Lower leg skin (tissue), 4 donors: Measurements from ENCODE around the gene ANAPC2. TPM values are rescaled to one million over a fixed set of nuclear protein-coding genes. Genes with fewer than 3 reads are reported as not detected.

Experiments
- DNase-seq, 2 donors: peaks; one replicate each; pipeline ENCODE4 v3.0.0-alpha.2; 2019; ENCODE audit warnings: low spot score in 2 of 2
- H3K4me3 ChIP-seq: fragments of 200-600 bp; sonication (generic); 2 replicates; pipeline ENCODE4 v1.5.1; 2017; ENCODE audit warnings: mild to moderate bottlenecking, low read depth; ENCODE audit not compliant: poor library complexity, severe bottlenecking
- CTCF ChIP-seq, 3 donors: fragments of 450-650 bp; IDR thresholded peaks; one replicate each; pipeline ENCODE4 v1.5.1; 2016; ENCODE audit warnings: antibody characterized with exemption in 3 of 3, mild to moderate bottlenecking in 3 of 3, moderate library complexity in 2 of 3
- POLR2A ChIP-seq, 2 donors: fragments of 450-650 bp; IDR thresholded peaks; one replicate each; pipeline ENCODE4 v1.6.1; 2016 to 2017; ENCODE audit warnings: antibody characterized with exemption in 2 of 2, mild to moderate bottlenecking in 1 of 2, moderate library complexity in 1 of 2
- WGBS, 2 donors: methylation state at CpG; one replicate each; pipeline ENCODE4 v1.1.5; 2018; 5-methylcytosine and 5-hydroxymethylcytosine counted together
- intact Hi-C: fragments of 100-400 bp; cut with DNase I; formaldehyde crosslinking; loops from one replicate; pipeline ENCODE4 v1.15.0; 2023; ENCODE audit warnings: low total_unique reads
- total RNA-seq, 4 donors: library from RNA; depleted of rRNA; stranded (reverse); fragments of >200 nt; gene quantifications; one replicate each; pipeline ENCODE4 v1.1.0, GENCODE V29; 2016

Gene ANAPC2
- total RNA-seq, 4 donors from 2014 or later, result 26.2 to 69.3 (median 30.5) TPM

GRCh38 chr9:137230705-137231371 lies 42.5 kb upstream of the ANAPC2 start, which contains the start of gene SLC34A3:
TSS of gene SLC34A3 (plus strand) at chr9:137230901. CDS start at chr9:137231703, 802 bp downstream.
- no peak for DNase-seq
- TF ChIP-seq CTCF (IDR thresholded peaks at IDR 0.05) (no peak), POLR2A (IDR thresholded peaks at IDR 0.05) (no peak)
- H3K4me3 ChIP-seq, result no peak within 1 kb of the TSS
- intact Hi-C loops, result loop anchor here (2.0 kb wide), 1 partner anchor 56 kb away; no protein-coding TSS in a partner anchor
- 69 to 74% methylated on average over 7 to 11 of the region's 14 CpGs for WGBS, 2 donors

GRCh38 chr9:137229903-137230704 lies 41.7 kb upstream of the ANAPC2 start:
- H3K4me3 ChIP-seq, result no peak overlapping the region
- intact Hi-C loops, result loop anchor here (2.0 to 5.0 kb wide), 2 partner anchors 55 to 113 kb away; no protein-coding TSS in a partner anchor
- 42 to 60% methylated on average over 6 to 20 of the region's 31 CpGs for WGBS, 2 donors
- TF ChIP-seq CTCF (IDR thresholded peaks at IDR 0.05) (no peak), POLR2A (IDR thresholded peaks at IDR 0.05) (no peak)
- no peak for DNase-seq

- no peak for TF ChIP-seq POLR2A (IDR thresholded peaks at IDR 0.05)
- TF ChIP-seq CTCF (IDR thresholded peaks at IDR 0.05), result no peak
- 61 to 62% methylated on average over 16 to 22 of the region's 27 CpGs for WGBS, 2 donors
- DNase-seq, result no peak
- H3K4me3 ChIP-seq, result no peak overlapping the region
- intact Hi-C loops, result loop anchor here (5.0 kb wide), 1 partner anchor 112 kb away; no protein-coding TSS in a partner anchor
These were observed 40.9 kb upstream of the ANAPC2 start for GRCh38 chr9:137228968-137229896.

GRCh38 chr9:137228506-137228967 lies 40.2 kb upstream of the ANAPC2 start:
- no peak for DNase-seq
- no peak for TF ChIP-seq POLR2A (IDR thresholded peaks at IDR 0.05)
- no peak for TF ChIP-seq CTCF (IDR thresholded peaks at IDR 0.05)
- H3K4me3 ChIP-seq, result no peak overlapping the region
- intact Hi-C loops, result loop anchor here (5.0 kb wide), 1 partner anchor 111 kb away; no protein-coding TSS in a partner anchor
- 71 to 75% methylated on average over 21 to 25 of the region's 29 CpGs for WGBS, 2 donors

GRCh38 chr9:137227853-137228505 lies 39.6 kb upstream of the ANAPC2 start:
- TF ChIP-seq POLR2A (IDR thresholded peaks at IDR 0.05) (no peak), CTCF (IDR thresholded peaks at IDR 0.05) (no peak)
- no peak for DNase-seq
- WGBS, 2 donors, result 32 to 39% methylated on average over 15 to 17 of the region's 18 CpGs
- intact Hi-C loops, result loop anchor here (5.0 kb wide), 1 partner anchor 111 kb away; no protein-coding TSS in a partner anchor
- no peak overlapping the region for H3K4me3 ChIP-seq
